Urothelium cell line (cell line): Measurements from ENCODE around the gene PLXDC1.

Experiments
- DNase-seq: peaks from one replicate; pipeline ENCODE4 v3.0.0; 2011; ENCODE audit warnings: low spot score, mixed read lengths
- FAIRE-seq: peaks from 2 replicates; lab custom pipeline; 2011; peaks lifted over from hg19 to GRCh38; lab: Jason Lieb, UNC

Gene PLXDC1

DNA sequence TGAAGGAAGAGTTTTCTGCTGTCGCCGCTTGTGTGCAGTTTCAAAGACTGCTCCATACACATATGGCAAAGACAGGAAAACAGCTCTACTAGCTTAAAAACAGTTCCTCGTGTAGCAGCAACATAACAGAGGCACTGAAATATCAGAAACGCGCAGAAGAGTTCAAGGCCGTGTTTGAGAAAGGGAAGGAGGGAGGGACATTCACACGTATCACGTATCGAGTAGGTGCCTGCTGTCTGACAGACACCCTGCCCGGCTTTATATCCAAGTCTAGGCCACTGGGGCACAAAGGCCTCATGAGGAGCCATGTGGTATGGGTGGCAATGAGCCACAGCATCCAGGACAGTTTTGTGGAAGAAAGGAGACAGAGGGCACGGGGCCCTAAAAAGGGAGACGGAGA, 50.3 kb downstream of the PLXDC1 start:
- FAIRE-seq (no peak), DNase-seq (no peak)

DNA sequence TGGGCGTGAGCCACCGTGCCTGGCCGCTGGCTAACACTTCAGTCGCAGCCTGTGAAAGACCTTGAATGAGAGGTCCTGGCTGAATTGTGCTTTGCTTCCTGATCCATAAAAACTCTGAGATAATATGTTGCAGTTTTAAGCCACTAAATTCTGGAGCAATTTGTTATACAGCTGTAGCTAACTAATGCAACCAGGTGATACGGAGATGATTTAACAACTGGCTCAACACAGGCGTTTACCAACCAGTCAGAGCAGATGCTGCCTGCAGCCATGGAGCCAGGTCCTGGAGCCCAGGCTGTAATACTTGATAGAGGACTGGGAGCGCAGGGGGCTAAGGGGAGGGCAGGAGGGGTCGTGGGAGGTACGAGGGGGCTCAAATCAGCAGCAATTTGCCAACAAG, 50.9 kb downstream of the PLXDC1 start:
- no peak for FAIRE-seq
- DNase-seq, result no peak

DNA sequence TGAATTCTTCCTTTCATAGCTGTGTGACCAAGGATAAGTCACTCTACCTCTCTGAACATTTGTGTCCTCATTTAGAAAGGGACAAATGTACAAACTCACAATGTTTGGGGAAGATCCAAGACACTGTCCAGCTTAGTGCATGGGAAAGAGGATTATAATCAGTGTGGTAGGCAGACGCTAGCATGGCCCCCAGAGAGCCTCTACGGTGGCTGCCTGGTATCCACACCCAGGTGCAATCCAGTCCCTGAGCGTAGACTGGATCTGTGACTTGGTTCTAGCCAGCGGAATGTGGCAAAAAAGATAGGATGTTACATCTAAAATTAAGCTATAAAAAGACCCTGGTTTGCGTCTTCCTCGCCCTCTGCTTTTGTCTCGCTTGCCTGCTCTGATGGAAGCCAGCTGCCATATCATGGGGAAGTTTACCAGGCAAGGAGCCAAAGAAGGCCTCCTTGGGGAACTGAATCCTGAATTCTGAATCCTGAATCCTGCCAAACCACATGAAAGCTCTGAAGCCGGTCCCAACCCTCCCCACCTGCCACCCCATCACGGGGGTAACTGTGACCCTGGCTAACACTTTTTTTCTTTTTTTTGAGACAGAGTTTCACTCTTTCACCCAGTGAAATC, 51.7 kb downstream of the PLXDC1 start:
- DNase-seq, result peak; percentile 43
- FAIRE-seq, result no peak

DNA sequence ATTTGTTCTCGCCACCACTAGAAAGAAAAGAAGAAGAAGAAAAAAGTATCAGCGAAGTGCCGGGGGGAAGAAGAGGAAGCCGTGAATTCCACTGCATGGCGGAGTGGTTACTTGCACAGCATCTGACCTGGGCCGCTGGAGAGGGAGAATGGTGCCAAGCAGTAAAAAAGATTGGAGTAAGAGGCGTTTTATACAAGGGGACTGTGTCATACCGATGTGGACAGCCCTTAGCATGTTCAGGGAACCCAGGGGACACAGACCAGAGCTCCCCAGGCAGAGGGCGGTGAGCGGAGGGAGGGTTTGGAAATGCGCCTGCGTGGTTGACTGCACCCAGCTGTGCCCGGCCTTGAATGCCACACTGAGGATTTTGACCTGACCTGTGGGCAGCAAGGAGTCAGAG, 52.8 kb downstream of the PLXDC1 start:
- no peak for FAIRE-seq
- no peak for DNase-seq

DNA sequence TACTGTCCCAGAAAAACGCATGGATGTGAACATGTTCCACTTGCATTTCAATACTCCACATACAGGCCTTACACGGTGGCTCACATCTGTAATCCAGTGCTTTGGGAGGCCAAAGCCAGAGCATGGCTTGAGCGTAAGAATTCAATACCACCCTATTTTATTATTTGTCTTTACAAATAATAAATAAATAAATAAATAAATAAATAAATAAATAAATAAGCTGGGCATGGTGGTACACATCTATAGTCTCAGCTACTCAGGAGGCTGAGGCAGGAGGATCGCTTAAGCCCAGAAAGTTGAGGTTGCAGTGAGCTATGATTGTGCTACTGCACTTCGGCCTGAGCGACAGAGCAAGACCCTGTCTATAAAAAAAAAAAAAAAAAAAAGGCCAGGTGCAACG, 53.9 kb downstream of the PLXDC1 start:
- FAIRE-seq, result no peak
- no peak for DNase-seq

DNA sequence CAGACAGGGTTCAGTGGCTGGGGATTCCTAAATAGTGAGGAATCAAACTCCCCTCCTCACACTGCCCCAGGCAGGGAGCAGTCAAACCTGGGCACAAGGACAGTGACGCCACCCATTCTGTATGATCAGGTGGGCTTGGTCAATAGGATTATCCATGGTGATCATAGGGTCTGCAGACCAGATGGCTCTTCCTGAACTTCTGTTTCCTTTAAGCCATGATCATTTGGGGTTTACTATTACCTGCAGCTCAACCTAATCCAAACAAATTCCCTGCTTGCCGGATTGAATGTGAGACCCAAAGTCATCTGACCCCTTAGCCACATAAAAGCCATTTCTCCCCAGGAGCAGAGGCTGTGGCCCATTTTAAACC, 54.3 kb downstream of the PLXDC1 start:
- FAIRE-seq (no peak), DNase-seq (no peak)

DNA sequence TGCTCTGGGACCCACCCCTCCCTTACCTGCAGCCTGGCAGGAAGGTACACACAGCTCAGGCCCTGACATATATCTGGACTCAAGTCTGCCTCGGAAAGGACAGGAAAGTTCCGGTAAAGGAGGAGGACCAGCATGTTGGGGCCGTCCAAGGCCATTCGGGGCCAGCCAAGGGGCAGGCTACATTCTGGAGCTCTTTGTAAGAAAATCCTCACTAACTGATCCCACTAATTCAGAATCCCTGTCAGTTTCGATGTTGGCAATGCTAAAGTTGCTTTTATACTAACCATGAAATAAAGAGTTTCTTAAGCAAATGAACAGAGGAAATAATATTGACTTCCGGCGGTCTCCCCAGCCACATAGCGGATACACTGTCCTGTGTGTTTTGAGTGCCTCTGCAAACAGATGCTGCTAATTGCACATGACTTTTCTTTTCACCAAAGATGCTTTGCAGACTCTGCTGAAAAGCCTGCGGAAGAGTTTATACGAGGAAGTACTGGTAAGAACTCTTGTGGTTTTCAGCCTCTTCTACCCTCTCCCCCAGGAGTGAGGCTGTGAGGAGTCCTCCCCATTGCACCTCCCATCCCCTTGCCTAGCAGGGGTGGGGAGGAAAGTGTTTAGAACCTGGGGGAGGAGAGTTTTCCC, 54.8 kb downstream of the PLXDC1 start:
- FAIRE-seq (no peak), DNase-seq (no peak)

DNA sequence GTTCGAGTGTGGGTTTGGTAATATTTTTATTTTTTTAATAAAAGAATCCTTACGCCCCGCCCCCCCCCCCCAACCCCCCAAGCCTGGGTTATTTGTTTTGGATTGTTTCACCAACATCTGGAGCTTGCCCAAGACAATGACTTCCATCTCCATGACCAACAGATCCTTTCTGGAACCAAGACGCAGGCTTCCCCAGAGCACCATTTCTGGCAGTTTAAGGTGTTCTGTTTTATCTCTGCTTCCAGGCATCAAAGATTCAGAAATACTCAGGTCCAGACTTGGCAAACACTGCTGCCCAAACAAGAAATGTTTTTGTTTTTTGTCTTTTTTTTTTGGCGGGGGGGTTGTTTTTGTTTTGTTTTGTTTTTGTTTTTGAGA, 56.1 kb downstream of the PLXDC1 start:
- FAIRE-seq, result no peak

DNA sequence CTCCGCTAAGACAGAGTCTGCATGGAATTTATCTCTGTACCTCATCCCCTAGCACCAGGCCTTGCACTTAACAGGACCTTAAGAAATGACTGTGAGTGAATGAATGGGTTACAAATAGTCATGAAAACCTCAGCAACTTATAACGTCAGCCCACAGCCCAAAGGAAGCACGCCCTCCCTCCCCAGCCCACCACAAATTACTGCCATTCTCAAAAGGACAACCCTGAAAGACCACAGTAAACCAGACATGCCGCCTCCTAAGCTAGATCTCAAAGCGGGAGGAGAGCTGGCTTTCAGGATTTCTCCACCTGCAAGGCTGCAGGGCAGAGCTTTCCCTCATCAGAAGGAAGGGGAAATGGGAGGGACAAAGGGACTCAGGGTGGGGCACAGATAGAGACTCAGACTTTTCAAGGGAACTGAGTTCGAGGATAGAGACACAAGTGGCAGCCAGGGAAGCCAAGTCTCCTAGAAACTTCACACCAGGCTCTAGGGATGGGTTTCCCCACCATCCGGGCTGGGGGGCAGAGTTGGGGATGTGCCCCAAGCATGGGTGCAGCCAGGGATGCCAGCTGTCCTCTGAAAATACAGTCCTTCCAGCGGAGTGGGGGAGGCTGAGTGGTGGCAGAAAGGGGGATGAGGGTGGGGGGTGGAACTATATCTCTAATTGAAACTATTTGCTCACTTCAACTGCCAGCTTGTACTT, 56.7 kb downstream of the PLXDC1 start:
- no peak for DNase-seq
- no peak for FAIRE-seq

More for the DNA sequence above, 56.1 kb downstream of the PLXDC1 start:
- no peak for DNase-seq

DNA sequence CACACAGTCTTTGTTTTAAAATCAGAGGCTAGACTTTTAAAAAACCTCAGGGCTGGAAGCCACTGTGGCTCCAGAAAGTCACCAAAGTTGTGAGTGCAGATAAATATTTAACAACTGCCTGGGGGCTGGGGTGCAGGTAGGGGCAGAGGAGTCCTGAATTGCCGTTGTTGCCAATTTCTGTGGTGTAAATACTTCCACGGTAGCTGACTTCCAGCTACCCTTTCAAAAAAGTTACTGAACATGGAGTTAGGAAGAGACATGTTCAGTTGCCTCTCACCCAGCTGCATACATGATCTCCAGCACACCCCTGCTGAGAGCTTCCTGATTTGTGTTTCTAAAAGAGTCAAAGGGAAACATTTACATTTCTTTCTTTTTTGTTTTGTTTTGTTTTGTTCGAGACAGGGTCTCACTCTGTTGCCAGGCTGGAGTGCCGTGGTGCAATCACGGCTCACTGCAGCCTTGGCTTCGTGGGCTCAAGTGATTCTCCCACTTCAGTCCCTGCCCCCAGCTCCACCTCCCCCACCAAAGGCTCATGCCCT, 58.7 kb downstream of the PLXDC1 start:
- no peak for FAIRE-seq
- DNase-seq, result no peak

DNA sequence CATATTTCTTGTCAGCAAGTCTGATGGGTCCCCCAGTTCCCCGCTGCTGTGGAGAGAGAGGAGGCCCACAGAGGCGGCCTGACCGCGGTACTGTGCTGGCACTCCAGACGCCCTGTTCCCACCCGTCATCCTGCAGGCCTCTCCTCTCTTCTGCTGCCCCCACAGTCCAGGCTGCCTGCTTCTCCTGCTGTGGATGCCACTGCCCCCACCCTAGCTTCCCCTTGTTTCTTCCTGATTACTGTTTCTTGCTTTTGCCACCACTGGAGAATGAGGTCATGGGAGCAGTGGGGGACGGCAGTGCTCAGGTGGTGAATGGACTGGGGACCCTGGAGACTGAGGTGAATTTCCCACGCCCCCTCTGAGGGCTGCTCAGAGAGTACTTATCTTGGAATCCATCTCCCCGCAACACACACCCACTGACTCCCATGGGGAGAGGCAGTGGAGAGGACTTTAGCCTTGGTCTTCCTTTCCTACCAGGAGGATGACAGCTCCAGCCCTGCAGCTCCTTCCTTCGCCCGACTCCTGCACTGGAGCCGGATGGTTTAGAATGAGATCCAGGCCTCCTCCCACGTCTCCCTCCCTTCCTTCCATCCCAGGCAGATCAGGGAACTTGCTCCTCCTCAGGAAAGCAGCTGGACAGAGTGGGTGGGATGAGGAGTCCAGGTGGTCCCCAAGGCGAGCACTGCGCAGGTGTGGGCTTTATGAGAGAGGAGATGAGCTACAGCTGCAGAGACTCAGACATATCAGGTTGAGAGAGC, 60.4 kb downstream of the PLXDC1 start:
- no peak for FAIRE-seq
- DNase-seq, result no peak

DNA sequence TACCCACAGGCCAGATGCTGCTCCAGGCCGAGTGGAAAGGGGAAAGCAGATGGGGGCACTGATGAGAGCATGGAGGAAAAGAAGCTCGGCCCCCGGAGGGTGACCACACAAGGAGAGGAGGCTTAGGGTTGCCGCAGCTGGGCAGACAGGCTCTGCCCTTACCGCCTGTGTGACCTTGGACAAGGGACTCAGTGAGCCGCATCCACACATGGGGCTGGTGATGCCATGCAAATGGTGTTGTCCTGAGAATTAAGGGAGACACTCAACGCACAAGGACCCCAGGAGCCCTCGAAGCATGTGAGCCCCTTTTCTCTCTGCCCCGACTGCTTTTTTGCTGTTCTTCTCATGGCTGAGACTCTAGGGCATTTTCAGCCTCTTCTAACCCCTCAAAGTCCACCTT, 61.0 kb downstream of the PLXDC1 start:
- DNase-seq, result no peak
- no peak for FAIRE-seq

DNA sequence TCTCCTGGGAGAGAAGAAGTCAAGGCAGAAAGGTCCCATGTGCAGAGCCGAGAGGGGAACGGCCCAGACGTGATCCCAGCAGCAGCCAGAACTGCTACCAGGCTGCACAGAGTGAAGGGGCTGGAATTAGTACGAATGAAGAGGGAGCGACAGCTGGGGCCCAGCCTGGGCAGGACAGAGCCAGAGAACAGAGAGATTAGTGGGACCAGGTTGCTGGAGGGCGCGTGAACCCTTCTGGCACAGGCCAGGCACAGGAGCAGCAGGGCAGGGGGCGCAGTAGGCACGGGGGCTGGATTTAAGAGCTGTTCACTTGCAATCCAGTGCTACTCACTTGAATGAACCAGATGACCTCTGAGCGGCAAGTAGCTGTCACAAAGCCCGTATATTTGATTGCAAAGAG, 66.9 kb downstream of the PLXDC1 start:
- DNase-seq, result no peak
- no peak for FAIRE-seq

DNA sequence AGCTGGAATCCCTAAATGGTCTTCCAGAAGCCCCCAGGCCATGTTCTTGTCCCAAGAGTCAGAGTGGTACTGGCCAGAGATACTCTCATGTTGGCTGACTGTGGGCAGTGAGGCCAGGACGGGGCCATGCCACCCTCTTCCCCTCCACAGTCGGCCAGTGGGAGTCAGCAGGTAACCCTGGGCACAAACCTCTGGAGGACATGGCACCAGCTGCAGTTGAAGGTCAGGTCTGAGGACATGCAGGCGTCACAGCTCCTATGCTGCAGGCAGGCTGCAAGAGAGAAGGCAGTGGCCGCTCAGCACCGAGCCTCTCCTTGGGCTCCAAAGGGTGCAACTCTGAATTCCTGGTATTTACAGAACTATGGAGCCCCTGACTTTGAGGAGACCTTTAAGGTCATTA, 68.2 kb downstream of the PLXDC1 start:
- FAIRE-seq (no peak), DNase-seq (no peak)

DNA sequence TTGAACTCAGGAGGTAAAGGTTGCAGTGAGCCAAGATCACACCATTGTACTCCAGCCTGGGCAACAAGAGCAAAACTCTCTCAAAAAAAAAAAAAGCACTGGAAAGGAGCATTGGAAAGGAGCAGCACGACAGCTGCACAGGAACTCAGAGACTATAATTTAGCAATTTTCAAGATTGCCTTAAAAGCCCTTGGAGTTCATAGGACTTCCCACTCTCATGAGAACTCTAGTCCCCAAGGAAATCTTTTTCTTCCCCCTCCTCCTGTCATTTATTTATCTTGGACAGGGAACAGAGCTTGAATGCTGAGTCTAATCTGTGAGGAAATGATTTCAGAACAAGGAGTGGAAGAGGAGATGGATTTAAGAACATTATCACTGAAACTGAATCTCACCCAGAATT, 69.0 kb downstream of the PLXDC1 start:
- DNase-seq (no peak), FAIRE-seq (no peak)

DNA sequence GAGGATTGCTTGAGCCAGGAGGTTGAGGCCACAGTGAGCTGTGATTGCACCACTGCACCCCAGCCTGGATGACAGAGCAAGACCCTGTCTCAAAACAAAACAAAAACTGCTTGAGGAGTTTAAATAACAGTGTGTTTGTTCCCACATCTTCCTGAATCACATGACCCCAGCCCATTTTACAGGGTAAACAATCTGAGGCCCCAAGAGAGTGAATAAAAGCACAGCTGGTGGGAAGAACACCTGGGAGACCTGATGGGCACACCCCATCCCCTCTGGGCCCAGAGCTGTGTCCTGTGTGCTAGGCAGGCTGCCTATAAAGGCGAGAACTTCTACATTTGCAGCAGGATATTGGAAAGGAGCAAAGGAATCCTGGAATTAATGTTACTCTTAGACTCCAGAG, 69.6 kb downstream of the PLXDC1 start:
- FAIRE-seq, result no peak

DNA sequence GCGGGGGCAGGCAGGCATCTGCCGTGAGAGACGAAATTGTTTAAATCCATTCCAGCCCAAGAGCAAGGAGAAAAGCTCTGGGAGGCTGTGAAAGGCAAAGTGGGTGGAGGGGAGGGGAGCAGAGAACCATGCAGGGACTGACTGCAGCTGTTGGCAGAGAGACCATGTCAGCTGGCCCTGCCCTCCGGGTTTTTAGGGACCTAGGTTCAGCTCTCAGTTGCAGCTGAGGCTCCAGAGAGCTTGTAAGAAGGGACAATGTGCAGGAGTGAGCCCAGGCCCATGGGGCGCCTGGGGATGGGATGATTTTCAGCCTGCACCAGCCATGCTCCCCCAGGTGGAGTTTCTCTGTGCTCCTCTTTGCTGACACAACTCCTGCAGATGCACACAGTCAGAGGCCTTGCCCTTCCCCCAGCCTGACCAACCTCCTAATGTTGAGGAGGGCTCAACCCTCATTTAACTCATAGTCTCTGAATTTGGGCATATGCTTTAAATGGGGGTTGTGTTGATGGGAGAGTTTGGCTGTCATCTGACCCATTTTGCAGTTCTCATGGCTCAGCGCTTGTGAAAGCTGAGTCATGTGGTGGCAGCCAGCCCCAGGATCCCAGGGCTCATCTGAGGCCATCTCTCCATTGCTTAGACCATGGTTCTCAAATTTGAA, 70.9 kb downstream of the PLXDC1 start:
- FAIRE-seq (no peak), DNase-seq (no peak)

More for the DNA sequence above, 69.6 kb downstream of the PLXDC1 start:
- DNase-seq, result no peak

DNA sequence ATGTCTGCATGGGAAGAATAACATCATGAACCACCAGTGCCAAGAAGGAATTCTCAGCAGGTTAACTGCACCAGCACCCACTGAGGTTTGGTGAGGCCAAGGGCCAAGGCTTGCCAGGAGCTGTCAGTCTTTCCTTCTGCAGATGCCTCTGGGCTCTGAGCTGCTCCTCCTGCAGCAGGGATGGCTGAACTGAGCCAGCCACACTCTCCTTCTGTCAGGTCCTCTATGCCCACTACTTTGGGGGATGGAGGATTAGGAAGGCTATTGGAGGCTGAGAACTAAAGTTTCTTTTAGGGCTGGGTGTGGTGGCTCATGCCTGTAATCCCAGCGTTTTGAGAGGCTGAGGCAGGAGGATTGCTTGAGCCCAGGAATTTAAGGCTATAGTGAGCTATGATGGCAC, 71.6 kb downstream of the PLXDC1 start:
- no peak for FAIRE-seq
- DNase-seq, result no peak

DNA sequence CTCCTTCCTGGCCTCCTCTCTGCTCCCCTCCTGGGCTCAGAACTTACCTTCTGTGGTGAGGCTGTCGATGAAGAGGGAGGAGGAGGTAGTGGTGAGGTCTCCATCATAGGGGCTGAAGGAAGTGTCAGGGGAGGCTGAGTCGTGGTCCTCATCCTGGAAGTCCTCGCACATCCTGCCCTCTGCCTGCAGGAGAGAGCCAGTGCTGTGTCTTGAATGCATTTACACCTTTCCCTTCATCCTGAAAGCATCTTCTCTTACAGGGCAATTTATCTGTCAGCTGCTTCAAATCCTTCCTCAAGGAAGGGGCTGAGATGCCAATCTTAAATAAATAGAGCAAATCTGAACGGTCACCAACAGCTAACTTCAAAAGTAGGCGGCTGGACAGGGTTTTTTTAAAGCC, 73.6 kb downstream of the PLXDC1 start:
- FAIRE-seq (no peak), DNase-seq (no peak)

DNA sequence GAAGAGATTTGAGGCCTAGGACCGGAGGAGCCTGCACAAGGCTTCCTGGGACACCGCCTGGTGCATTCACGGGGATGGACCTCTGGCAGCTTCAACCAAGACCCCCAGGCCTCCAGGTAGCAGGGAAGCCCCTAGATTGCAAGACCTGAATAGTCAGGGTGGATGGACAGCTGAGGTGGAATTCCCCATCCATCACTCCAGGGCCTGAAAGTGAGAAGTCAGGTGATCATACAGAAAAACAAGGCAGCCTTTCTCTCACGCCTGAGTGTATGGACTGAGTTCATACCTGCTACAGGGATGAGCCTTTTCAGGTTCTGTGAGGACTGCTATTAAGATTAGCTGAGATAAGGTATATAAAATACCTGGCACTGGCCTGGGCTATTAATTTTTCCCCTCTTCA, 74.2 kb downstream of the PLXDC1 start:
- no peak for FAIRE-seq

DNA sequence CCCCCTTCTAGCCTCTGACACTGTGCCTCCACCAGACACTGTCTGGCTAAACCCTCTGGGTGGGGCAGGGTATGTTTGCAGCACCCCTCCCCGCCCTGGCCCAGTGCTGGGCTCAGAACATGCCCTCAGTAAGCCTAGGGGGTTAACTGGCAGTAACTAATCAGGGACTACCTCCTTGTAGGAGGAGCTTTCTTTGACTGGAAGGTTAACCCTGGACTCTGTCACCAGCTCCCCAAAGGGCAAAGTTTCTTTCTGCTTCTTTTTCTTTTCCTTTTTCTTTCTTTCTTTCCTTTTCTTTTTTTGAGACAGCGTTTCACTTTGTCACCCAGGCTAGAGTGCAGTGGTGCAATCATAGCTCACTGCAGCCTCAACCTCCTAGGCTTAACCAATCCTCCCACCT, 76.8 kb downstream of the PLXDC1 start:
- FAIRE-seq, result no peak

More for the DNA sequence above, 74.2 kb downstream of the PLXDC1 start:
- no peak for DNase-seq

More for the DNA sequence above, 76.8 kb downstream of the PLXDC1 start:
- no peak for DNase-seq
